CD4-positive, alpha-beta T cell treated with Interleukin-6 for 4 hours (primary cell): Measurements from ENCODE around the gene RASSF5.

Source experiments
- DNase-seq: peaks from one replicate; pipeline ENCODE4 v3.0.0-alpha.2; 2020; ENCODE audit warnings: mixed read lengths

RASSF5 gene

DNA sequence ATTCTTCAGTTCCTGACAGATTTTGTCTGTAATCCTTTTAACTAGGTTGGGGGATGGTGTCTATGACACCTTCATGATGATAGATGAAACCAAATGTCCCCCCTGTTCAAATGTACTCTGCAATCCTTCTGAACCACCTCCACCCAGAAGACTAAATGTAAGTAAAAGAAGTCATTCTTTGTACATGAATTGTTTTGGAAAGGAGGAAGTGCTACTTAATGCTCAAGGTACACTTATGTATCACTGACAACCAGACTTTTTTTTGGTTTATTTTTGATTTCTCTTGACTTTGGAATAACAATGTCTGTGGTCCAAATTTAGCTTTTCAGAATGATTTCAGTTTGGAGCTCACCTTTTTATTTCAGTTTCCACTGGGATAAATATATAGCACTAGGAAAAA is 130.3 kb downstream of the RASSF5 start:
- DNase-seq = no peak
